ENCODE data around the gene HAPLN3. TPM values are rescaled to one million over a fixed set of nuclear protein-coding genes. Genes with fewer than 3 reads are reported as not detected.

Gene HAPLN3
- total RNA-seq, 1 donor from 2014 or later: 16.9 TPM

DNA sequence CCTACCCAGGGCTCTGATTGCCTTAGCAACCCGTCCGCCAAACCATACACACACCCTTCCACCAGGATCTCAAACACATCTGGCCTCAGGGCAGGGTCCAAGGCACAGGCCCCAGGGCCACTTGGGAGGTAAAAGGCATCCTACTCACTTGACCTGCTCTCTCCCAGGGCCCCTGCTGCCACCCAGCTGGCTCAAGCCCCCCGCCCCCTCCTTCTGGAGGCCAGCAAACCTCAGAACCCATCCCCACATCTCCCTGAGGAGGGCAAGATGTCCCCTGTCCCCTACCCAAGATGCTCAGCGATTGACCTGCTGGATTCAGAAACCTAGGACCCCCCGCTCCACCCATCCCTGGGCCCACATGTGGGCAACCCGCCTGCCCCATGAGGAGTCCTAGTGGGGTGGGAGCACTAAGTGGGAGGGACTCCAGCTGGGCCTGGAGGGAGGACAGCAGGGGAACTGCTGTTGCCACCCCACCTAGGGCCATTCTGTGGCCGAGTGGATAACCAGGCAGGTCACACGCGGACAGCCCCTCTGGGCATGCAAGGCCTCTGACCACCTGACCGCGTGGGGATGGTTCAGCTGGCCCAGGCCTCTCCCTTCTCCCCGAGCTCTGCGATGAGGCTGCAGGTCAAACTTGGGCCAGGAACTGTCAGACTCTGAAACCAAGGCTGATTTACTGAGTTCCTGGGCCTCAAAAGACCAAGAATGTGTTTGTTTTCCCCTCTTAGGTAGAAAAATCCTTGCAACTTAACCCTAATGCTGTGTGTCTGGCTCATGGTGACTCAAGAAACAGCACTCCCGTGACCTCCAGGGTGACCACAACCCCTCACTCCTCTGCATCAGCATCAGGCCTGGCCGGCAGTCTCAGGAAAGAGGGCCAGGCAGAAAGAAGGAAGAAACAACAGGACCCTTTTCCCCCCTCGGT is 13.6 kb upstream of the HAPLN3 start:
- Histone ChIP-seq H3K4me3 (peak overlapping the region in 1 of 2 donors; percentile 2), H3K9me3 (no peaks in the 10 kb centered on the region), H3K27ac (peak overlapping the region; percentile 89), H3K36me3 (peaks cover 0 to 41% of the 10 kb centered on the region in 2 donors), H3K4me1 (peaks cover 84% of the 10 kb centered on the region), H3K27me3 (no peaks in the 10 kb centered on the region)
- intact Hi-C loops (cut with DNase I): loop anchor here (5.0 kb wide), 1 partner anchor 268 kb away; no protein-coding TSS in a partner anchor
- TF ChIP-seq, protein P1, sequence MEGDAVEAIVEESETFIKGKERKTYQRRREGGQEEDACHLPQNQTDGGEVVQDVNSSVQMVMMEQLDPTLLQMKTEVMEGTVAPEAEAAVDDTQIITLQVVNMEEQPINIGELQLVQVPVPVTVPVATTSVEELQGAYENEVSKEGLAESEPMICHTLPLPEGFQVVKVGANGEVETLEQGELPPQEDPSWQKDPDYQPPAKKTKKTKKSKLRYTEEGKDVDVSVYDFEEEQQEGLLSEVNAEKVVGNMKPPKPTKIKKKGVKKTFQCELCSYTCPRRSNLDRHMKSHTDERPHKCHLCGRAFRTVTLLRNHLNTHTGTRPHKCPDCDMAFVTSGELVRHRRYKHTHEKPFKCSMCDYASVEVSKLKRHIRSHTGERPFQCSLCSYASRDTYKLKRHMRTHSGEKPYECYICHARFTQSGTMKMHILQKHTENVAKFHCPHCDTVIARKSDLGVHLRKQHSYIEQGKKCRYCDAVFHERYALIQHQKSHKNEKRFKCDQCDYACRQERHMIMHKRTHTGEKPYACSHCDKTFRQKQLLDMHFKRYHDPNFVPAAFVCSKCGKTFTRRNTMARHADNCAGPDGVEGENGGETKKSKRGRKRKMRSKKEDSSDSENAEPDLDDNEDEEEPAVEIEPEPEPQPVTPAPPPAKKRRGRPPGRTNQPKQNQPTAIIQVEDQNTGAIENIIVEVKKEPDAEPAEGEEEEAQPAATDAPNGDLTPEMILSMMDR (IDR thresholded peaks at IDR 0.05): no peak
- TF ChIP-seq POLR2AphosphoS5 (IDR thresholded peaks at IDR 0.05; ENCODE audit: insufficient read depth in 1 of 2, low read depth in 1 of 2): peak in 1 of 2 donors; percentile 62
- no peak for TF ChIP-seq POLR2A (IDR thresholded peaks at IDR 0.05)
- DNase-seq (ENCODE audit: extremely low spot score in 2 of 2): no peak

DNA sequence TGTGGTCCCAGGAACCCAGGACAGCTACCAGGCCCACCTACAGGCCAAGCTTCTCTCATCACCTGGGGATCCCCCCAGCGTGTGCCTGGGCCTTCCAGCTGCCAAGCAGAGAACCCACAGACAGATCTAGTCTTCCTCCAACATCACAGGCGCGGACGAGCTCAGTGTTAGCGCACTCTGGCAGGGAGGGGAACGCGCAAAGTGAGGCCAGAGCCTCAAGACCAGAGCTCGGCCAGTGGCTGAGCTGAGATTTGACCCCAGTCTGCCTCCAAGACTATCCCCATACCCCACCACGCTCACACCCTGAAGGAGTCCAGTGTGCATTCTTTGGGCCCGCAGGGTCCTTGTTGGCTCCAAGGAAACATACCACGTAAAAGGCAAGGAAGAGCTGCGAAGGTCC is 12.8 kb upstream of the HAPLN3 start:
- peak overlapping the region in 1 of 2 donors; percentile 1 for H3K4me3 ChIP-seq
- no peaks in the 10 kb centered on the region for H3K27me3 ChIP-seq
- DNase-seq (ENCODE audit: extremely low spot score in 2 of 2): no peak
- peaks cover 90% of the 10 kb centered on the region for H3K4me1 ChIP-seq
- TF ChIP-seq, protein P1 (IDR thresholded peaks at IDR 0.05): no peak
- no peak for TF ChIP-seq POLR2A (IDR thresholded peaks at IDR 0.05)
- no peak for TF ChIP-seq POLR2AphosphoS5 (IDR thresholded peaks at IDR 0.05; ENCODE audit: insufficient read depth in 1 of 2, low read depth in 1 of 2)
- intact Hi-C loops (cut with DNase I): loop anchor here (5.0 kb wide), 1 partner anchor 269 kb away; no protein-coding TSS in a partner anchor
- peaks cover 0 to 41% of the 10 kb centered on the region in 2 donors for H3K36me3 ChIP-seq
- H3K27ac ChIP-seq: peak overlapping the region; percentile 89
- no peaks in the 10 kb centered on the region for H3K9me3 ChIP-seq

DNA sequence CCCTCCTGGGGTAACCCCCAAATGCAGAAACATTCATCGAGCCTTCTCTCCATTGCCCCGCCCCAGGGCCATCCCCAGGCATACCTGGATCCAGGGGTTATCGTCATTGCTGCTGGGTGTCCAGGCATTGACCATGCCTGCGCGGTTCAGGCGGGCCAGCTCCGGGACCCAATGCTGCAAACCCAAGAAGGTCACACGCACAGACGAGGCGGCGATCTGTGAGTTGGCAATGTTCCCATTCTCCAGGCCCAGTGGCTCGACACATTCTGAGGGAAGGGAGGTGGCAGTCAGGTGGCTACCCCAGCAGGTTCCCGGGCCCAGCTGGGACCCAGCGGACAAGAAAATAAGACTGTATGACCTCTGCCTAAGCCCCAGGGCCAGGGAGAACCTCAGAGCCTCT is 11.8 kb upstream of the HAPLN3 start:
- Histone ChIP-seq H3K27ac (peak overlapping the region; percentile 89), H3K4me3 (no peak overlapping the region), H3K9me3 (no peaks in the 10 kb centered on the region), H3K27me3 (no peaks in the 10 kb centered on the region), H3K4me1 (peaks cover 95% of the 10 kb centered on the region), H3K36me3 (peaks cover 0 to 41% of the 10 kb centered on the region in 2 donors)
- intact Hi-C loops (cut with DNase I): loop anchor here (5.0 kb wide), 1 partner anchor 270 kb away; no protein-coding TSS in a partner anchor
- TF ChIP-seq POLR2A (IDR thresholded peaks at IDR 0.05): no peak
- TF ChIP-seq, protein P1 (IDR thresholded peaks at IDR 0.05): no peak
- no peak for TF ChIP-seq POLR2AphosphoS5 (IDR thresholded peaks at IDR 0.05; ENCODE audit: insufficient read depth in 1 of 2, low read depth in 1 of 2)
- DNase-seq (ENCODE audit: extremely low spot score in 2 of 2): no peak

DNA sequence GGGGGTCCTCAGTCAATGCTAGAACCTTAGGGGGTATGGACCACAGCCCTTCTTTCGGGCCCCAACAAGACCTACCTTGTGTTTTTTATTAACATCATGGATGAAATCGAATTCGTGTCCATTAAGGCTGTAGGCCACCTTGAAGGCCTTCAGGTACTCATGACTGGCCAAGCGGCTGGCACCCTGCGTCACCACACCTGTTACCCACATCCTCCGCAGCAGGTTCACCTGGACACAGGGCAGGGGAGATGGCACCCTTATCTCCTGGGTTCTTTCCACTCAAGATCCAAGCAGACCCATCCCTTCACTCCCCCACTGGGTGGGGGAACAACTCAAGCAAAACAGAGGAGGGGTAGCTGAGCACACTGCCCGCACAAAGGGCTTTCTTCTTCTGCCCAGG is 11.2 kb upstream of the HAPLN3 start:
- TF ChIP-seq POLR2AphosphoS5 (IDR thresholded peaks at IDR 0.05; ENCODE audit: insufficient read depth in 1 of 2, low read depth in 1 of 2): no peak
- no peak for TF ChIP-seq POLR2A (IDR thresholded peaks at IDR 0.05)
- TF ChIP-seq, protein P1 (IDR thresholded peaks at IDR 0.05): no peak
- H3K4me1 ChIP-seq: peaks cover 91% of the 10 kb centered on the region
- no peak for DNase-seq (ENCODE audit: extremely low spot score in 2 of 2)
- no peak overlapping the region for H3K4me3 ChIP-seq
- H3K9me3 ChIP-seq: no peaks in the 10 kb centered on the region
- peaks cover 0 to 47% of the 10 kb centered on the region in 2 donors for H3K36me3 ChIP-seq
- H3K27ac ChIP-seq: peak overlapping the region; percentile 89
- H3K27me3 ChIP-seq: no peaks in the 10 kb centered on the region
- intact Hi-C loops (cut with DNase I): loop anchor here (5.0 kb wide), 1 partner anchor 271 kb away; no protein-coding TSS in a partner anchor

All from vagina (tissue), 2 donors.